Heart right ventricle (tissue), 16 donors: ENCODE data around the gene PPP6R3. TPM values are rescaled to one million over a fixed set of nuclear protein-coding genes. Genes with fewer than 3 reads are reported as not detected.
"Not testable (repeated sequence)": the region's sequence is repeated elsewhere in the genome, so short reads cannot be mapped to it uniquely, and the experiment has no call there.

Source experiments
- ATAC-seq, 8 donors: fragments of 200-7000 bp; cut with Tn5 transposase; one replicate each; pipeline ENCODE4 v1.9.1; 2020; ENCODE audit warnings: mild to moderate bottlenecking in 8 of 8, moderate library complexity in 8 of 8, moderate number of reproducible peaks in 1 of 8
- DNase-seq, 2 donors: peaks; one replicate each; pipeline ENCODE4 v3.0.0-alpha.2; 2020
- H3K27ac ChIP-seq, 10 donors: fragments of 200-600 bp; sonication (generic) in 2 of 10; one replicate each; pipeline versions ENCODE4 v1.5.0 to v1.8.0; 2020 to 2022; ENCODE audit warnings: mild to moderate bottlenecking in 3 of 10
- H3K27me3 ChIP-seq, 7 donors: fragments of 200-600 bp; one replicate each; pipeline ENCODE4 v1.8.0; 2021 to 2022; ENCODE audit warnings: mild to moderate bottlenecking in 2 of 7
- H3K36me3 ChIP-seq, 9 donors: fragments of 200-600 bp; sonication (generic) in 1 of 9; one replicate each; pipeline versions ENCODE4 v1.5.0 to v1.8.0; 2020 to 2022; ENCODE audit warnings: mild to moderate bottlenecking in 2 of 9
- H3K4me1 ChIP-seq, 9 donors: fragments of 200-600 bp; sonication (generic) in 1 of 9; one replicate each; pipeline versions ENCODE4 v1.5.0 to v1.8.0; 2020 to 2022; ENCODE audit warnings: mild to moderate bottlenecking in 4 of 9
- H3K4me3 ChIP-seq, 10 donors: fragments of 200-600 bp; sonication (generic) in 2 of 10; one replicate each; pipeline versions ENCODE4 v1.5.0 to v1.8.0; 2020 to 2022; ENCODE audit warnings: mild to moderate bottlenecking in 7 of 10, moderate library complexity in 2 of 10
- H3K9me3 ChIP-seq, 11 donors: fragments of 200-600 bp in 10 of 11; sonication (generic) in 2 of 11; one replicate each; pipeline versions ENCODE4 v1.5.0 to v1.8.0; 2013 to 2022; ENCODE audit warnings: mild to moderate bottlenecking in 2 of 11, control low read depth in 1 of 11, moderate library complexity in 1 of 11
- CTCF ChIP-seq, 9 donors: fragments of 200-600 bp; sonication (generic) in 2 of 9; IDR thresholded peaks; one replicate each; pipeline versions ENCODE4 v1.5.0 to v1.8.0; 2021 to 2022; ENCODE audit warnings: antibody characterized with exemption in 9 of 9, mild to moderate bottlenecking in 5 of 9, moderate library complexity in 1 of 9
- WGBS, 2 donors: extraction: QIAGEN DNeasy Blood & Tissue Kit; methylation state at CpG; one replicate each; pipeline ENCODE4 v1.1.7; 2013; ENCODE audit warnings: inconsistent platforms in 1 of 2; 5-methylcytosine and 5-hydroxymethylcytosine counted together
- intact Hi-C, 10 donors: fragments of 100-400 bp; cut with DNase I; formaldehyde crosslinking; loops; one replicate each; pipeline versions ENCODE4 v1.11.1 to v1.14.2; 2022
- polyA plus RNA-seq, 2 donors: library from polyadenylated mRNA; stranded (reverse); fragments of 200-250 nt; gene quantifications; one replicate each; pipeline ENCODE4 v1.2.3, GENCODE V29; 2013
- total RNA-seq, 10 donors: library from RNA; stranded (reverse); fragmentation: NEBNext Ultra II Directional in 3 of 10; extraction: Animal tissue kit (Norgen Biotek cat#: 25700) in 3 of 10; gene quantifications; one replicate each; pipeline versions ENCODE4 v1.2.1 to v1.2.4, GENCODE V29; 2021 to 2023
- donor health status: Arrhythmogenic right ventricular cardiomyopathy.
- donor health status: ischemic (EF 13 %, LVEDD 7.1; RV severe dilation, severe dysfunction).
- donor health status: healthy with polysubstance abuse.
- donor health status: DM: no; HTN: yes; CAD: no.
- donor health status: DM: no; HTN: no; CAD: no.
- donor health status: ischemic (EF 25% LVEDD 6.9; RV normal size, moderate dysfunction).
- donor health status: ischemic (EF 25% LVEDD 5.7; RV mildly dilated, moderate dysfunction).
- donor health status: healthy.
- donor health status: DM: yes; HTN: yes; CAD: no.
- donor health status: Ischemic cardiomyopathy.
- donor health status: ischemic (EF 35%, LVEDD 5.7; RV mildly dilated, moderate dysfunction).
- donor health status: nonischemic (EF 11% LVEDD 7.7; RV severe dilation, severe dysfunction).
- donor health status: DM: yes; HTN: yes; CAD: no.
- donor health status: PGD.
- donor health status: ischemic (EF 29% LVEDD 5.4; RV normal size, mild dysfunction).
- donor health status: nonischemic (EF 23%, LVEDD 6.1; RV moderate dilation, normal function).

The PPP6R3 gene
- total and polyA plus RNA-seq, 12 donors, result 18.4 to 98.1 (median 80.8) TPM

GRCh38 chr11:68615657-68616056 is 155.1 kb downstream of the PPP6R3 start:
- ATAC-seq (peak in 2 of 8 donors; percentile 17 to 31), DNase-seq (no peak)
- intact Hi-C loops, result loop anchor here in 2 of 10 donors (10.0 kb wide), 2 partner anchors 139 to 469 kb away; partner anchors contain the start of gene TESMIN (in 1 of the 2)
- Histone ChIP-seq H3K4me3 (no peak overlapping the region), H3K36me3 (peaks cover 0 to 64% (median 36%) of the 10 kb centered on the region in 9 donors), H3K27ac (no peak overlapping the region), H3K4me1 (no peaks in the 10 kb centered on the region), H3K9me3 (peaks cover 0 to 7% (median 0%) of the 10 kb centered on the region in 11 donors), H3K27me3 (no peaks in the 10 kb centered on the region)
- TF ChIP-seq CTCF (IDR thresholded peaks at IDR 0.05), result no peak
- WGBS, 2 donors, result 95 to 96% methylated on average over 6 of the region's 6 CpGs

GRCh38 chr11:68617925-68618809 is 157.6 kb downstream of the PPP6R3 start:
- Histone ChIP-seq H3K36me3 (peaks cover 0 to 39% (median 15%) of the 10 kb centered on the region in 9 donors), H3K27me3 (peaks cover 0 to 6% (median 0%) of the 10 kb centered on the region in 7 donors), H3K27ac (no peak overlapping the region), H3K9me3 (peaks cover 0 to 7% (median 0%) of the 10 kb centered on the region in 11 donors), H3K4me1 (no peaks in the 10 kb centered on the region), H3K4me3 (no peak overlapping the region)
- DNase-seq, result no peak
- intact Hi-C loops, result loop anchor here in 2 of 10 donors (10.0 kb wide), 2 partner anchors 137 to 467 kb away; partner anchors contain the start of gene TESMIN (in 1 of the 2)
- ATAC-seq, result peak in 2 of 8 donors; percentile 18 to 31
- 89 to 91% methylated on average over 23 of the region's 23 CpGs for WGBS, 2 donors
- TF ChIP-seq CTCF (IDR thresholded peaks at IDR 0.05), result no peak

GRCh38 chr11:68621826-68622225 is 161.3 kb downstream of the PPP6R3 start:
- DNase-seq (no peak), ATAC-seq (no peak)
- 93 to 96% methylated on average over 2 of the region's 2 CpGs for WGBS, 2 donors
- intact Hi-C loops, result no loop called here
- Histone ChIP-seq H3K9me3 (peaks cover 0 to 6% (median 0%) of the 10 kb centered on the region in 11 donors), H3K4me3 (no peak overlapping the region), H3K27me3 (peaks cover 0 to 11% (median 0%) of the 10 kb centered on the region in 7 donors), H3K27ac (no peak overlapping the region), H3K4me1 (no peaks in the 10 kb centered on the region), H3K36me3 (peaks cover 0 to 2% (median 0%) of the 10 kb centered on the region in 9 donors)
- TF ChIP-seq CTCF (IDR thresholded peaks at IDR 0.05), result no peak

- H3K27ac ChIP-seq, intact Hi-C loops, H3K36me3 ChIP-seq, DNase-seq, H3K4me3 ChIP-seq, H3K4me1 ChIP-seq, ATAC-seq, H3K9me3 ChIP-seq: not testable (repeated sequence)
- peaks cover 0 to 11% (median 0%) of the 10 kb centered on the region in 7 donors for H3K27me3 ChIP-seq
- WGBS, 2 donors, result 72 to 83% methylated on average over 9 of the region's 9 CpGs
These were observed 163.2 kb downstream of the PPP6R3 start for GRCh38 chr11:68623706-68624105.

- H3K9me3 ChIP-seq, H3K27ac ChIP-seq, H3K4me1 ChIP-seq, intact Hi-C loops, DNase-seq, H3K36me3 ChIP-seq, H3K4me3 ChIP-seq, ATAC-seq: not testable (repeated sequence)
- peaks cover 0 to 11% (median 0%) of the 10 kb centered on the region in 7 donors for H3K27me3 ChIP-seq
- WGBS, 2 donors, result 73 to 86% methylated on average over 4 of the region's 4 CpGs
These were observed 164.5 kb downstream of the PPP6R3 start for GRCh38 chr11:68625069-68625468.

GRCh38 chr11:68626236-68626635 is 165.7 kb downstream of the PPP6R3 start:
- ATAC-seq, H3K4me1 ChIP-seq, intact Hi-C loops, H3K36me3 ChIP-seq, H3K9me3 ChIP-seq, DNase-seq, H3K27ac ChIP-seq, H3K4me3 ChIP-seq: not testable (repeated sequence)
- peaks cover 0 to 11% (median 0%) of the 10 kb centered on the region in 7 donors for H3K27me3 ChIP-seq
- WGBS, 2 donors, result 88 to 92% methylated on average over 7 of the region's 7 CpGs

- H3K4me1 ChIP-seq, H3K27ac ChIP-seq, H3K4me3 ChIP-seq, H3K9me3 ChIP-seq, DNase-seq, H3K27me3 ChIP-seq, H3K36me3 ChIP-seq, intact Hi-C loops, ATAC-seq: not testable (repeated sequence)
- WGBS, 2 donors, result 54% methylated on average over 5 of the region's 5 CpGs
These were observed 168.3 kb downstream of the PPP6R3 start for GRCh38 chr11:68628837-68629236.

- H3K9me3 ChIP-seq, H3K4me1 ChIP-seq, H3K27ac ChIP-seq, intact Hi-C loops, DNase-seq, ATAC-seq, H3K4me3 ChIP-seq, H3K36me3 ChIP-seq: not testable (repeated sequence)
- H3K27me3 ChIP-seq, result peaks cover 0 to 10% (median 0%) of the 10 kb centered on the region in 7 donors
- WGBS, 2 donors, result 90 to 93% methylated on average over 8 of the region's 8 CpGs
These were observed 171.8 kb downstream of the PPP6R3 start for GRCh38 chr11:68632375-68632774.
